ENCODE data around the gene METTL24. TPM values are rescaled to one million over a fixed set of nuclear protein-coding genes. Genes with fewer than 3 reads are reported as not detected.

Gene METTL24
- total RNA-seq, 4 donors from 2014 or later = 16.9 to 32.8 (median 23.5) TPM

GRCh38 chr6:110348961-110349690 lies 9.0 kb downstream of the METTL24 start:
- peaks cover 0 to 68% (median 62%) of the 10 kb centered on the region in 4 donors for H3K4me1 ChIP-seq

GRCh38 chr6:110345025-110345424 lies 13.1 kb downstream of the METTL24 start:
- H3K27me3 ChIP-seq = no peaks in the 10 kb centered on the region
- DNase-seq (ENCODE audit: extremely low spot score) = no peak
- H3K27ac ChIP-seq (replicated peaks in 1 of 4) = no peak overlapping the region
- no peak for TF ChIP-seq CTCF (IDR thresholded peaks at IDR 0.05)
- no peak for TF ChIP-seq EP300 (IDR thresholded peaks at IDR 0.05)
- no peak for TF ChIP-seq POLR2A (IDR thresholded peaks at IDR 0.05; ENCODE audit: low read depth)
- TF ChIP-seq POLR2AphosphoS5 (IDR thresholded peaks at IDR 0.05) = no peak
- WGBS = 89% methylated on average over 4 of the region's 4 CpGs
- H3K9me3 ChIP-seq = no peaks in the 10 kb centered on the region
- H3K36me3 ChIP-seq = no peaks in the 10 kb centered on the region
- H3K4me3 ChIP-seq = no peak overlapping the region
- H3K4me1 ChIP-seq = peaks cover 0 to 56% (median 54%) of the 10 kb centered on the region in 4 donors
- intact Hi-C loops (cut with DNase I) = no loop called here

More at GRCh38 chr6:110348961-110349690, 9.0 kb downstream of the METTL24 start:
- no peaks in the 10 kb centered on the region for H3K27me3 ChIP-seq
- intact Hi-C loops (cut with DNase I) = no loop called here
- WGBS = 81% methylated on average over 10 of the region's 11 CpGs
- no peak overlapping the region for H3K4me3 ChIP-seq
- H3K9me3 ChIP-seq = no peaks in the 10 kb centered on the region
- no peak for DNase-seq (ENCODE audit: extremely low spot score)
- TF ChIP-seq POLR2AphosphoS5 (IDR thresholded peaks at IDR 0.05) = no peak
- TF ChIP-seq CTCF (IDR thresholded peaks at IDR 0.05) = no peak
- TF ChIP-seq EP300 (IDR thresholded peaks at IDR 0.05) = no peak
- TF ChIP-seq POLR2A (IDR thresholded peaks at IDR 0.05; ENCODE audit: low read depth) = no peak
- peak overlapping the region; percentile 62 to 98 (median 95) for H3K27ac ChIP-seq (replicated peaks in 1 of 4)
- no peaks in the 10 kb centered on the region for H3K36me3 ChIP-seq

- Histone ChIP-seq H3K27ac (replicated peaks in 1 of 4) (no peak overlapping the region), H3K9me3 (no peaks in the 10 kb centered on the region), H3K27me3 (no peaks in the 10 kb centered on the region), H3K4me1 (peaks cover 0 to 52% (median 49%) of the 10 kb centered on the region in 4 donors), H3K36me3 (no peaks in the 10 kb centered on the region), H3K4me3 (no peak overlapping the region)
- DNase-seq (ENCODE audit: extremely low spot score) = no peak
- 96% methylated on average over 3 of the region's 3 CpGs for WGBS
- intact Hi-C loops (cut with DNase I) = no loop called here
- TF ChIP-seq POLR2AphosphoS5 (IDR thresholded peaks at IDR 0.05) = no peak
- no peak for TF ChIP-seq EP300 (IDR thresholded peaks at IDR 0.05)
- no peak for TF ChIP-seq POLR2A (IDR thresholded peaks at IDR 0.05; ENCODE audit: low read depth)
- TF ChIP-seq CTCF (IDR thresholded peaks at IDR 0.05) = no peak
These were observed 15.4 kb downstream of the METTL24 start for GRCh38 chr6:110342759-110343158.

- TF ChIP-seq CTCF (IDR thresholded peaks at IDR 0.05) (peak in 1 of 3 experiments; percentile 33), POLR2AphosphoS5 (IDR thresholded peaks at IDR 0.05) (no peak)
- Histone ChIP-seq H3K4me1 (peaks cover 0 to 54% (median 48%) of the 10 kb centered on the region in 4 donors), H3K27ac (replicated peaks in 1 of 4) (peak overlapping the region; percentile 54 to 72 (median 60)), H3K9me3 (no peaks in the 10 kb centered on the region), H3K4me3 (no peak overlapping the region), H3K36me3 (no peaks in the 10 kb centered on the region), H3K27me3 (no peaks in the 10 kb centered on the region)
- intact Hi-C loops (cut with DNase I) = no loop called here
- no peak for DNase-seq (ENCODE audit: extremely low spot score)
- 77% methylated on average over 10 of the region's 10 CpGs for WGBS
These were observed 16.2 kb downstream of the METTL24 start for GRCh38 chr6:110341663-110342596.

Data from esophagus muscularis mucosa (tissue), 4 donors.